Measurements from ENCODE around the gene N4BP2L2. TPM values are rescaled to one million over a fixed set of nuclear protein-coding genes. Genes with fewer than 3 reads are reported as not detected.
"Not testable (repeated sequence)": the region's sequence is repeated elsewhere in the genome, so short reads cannot be mapped to it uniquely, and the experiment has no call there.

Gene N4BP2L2
- total and polyA plus RNA-seq, 2 of the 4 experiments (the other 2 are of a cell fraction) = 28.7 to 34.6 TPM

- H2AK5ac ChIP-seq (ENCODE audit: low read depth, low read length) = no peak overlapping the region
- in situ Hi-C loops (cut with MboI; ENCODE audit: low sequenced_read_pairs) = loop anchor here (10.0 to 25.0 kb wide), 3 partner anchors 552 to 1135 kb away; no protein-coding TSS in a partner anchor
- H2AFZ ChIP-seq (replicated peaks; ENCODE audit: low read length, poor library complexity) = no peak overlapping the region
- POLR2A ChIA-PET (ENCODE audit: unreplicated experiment) = no interaction called here
- H3K79me1 ChIP-seq (ENCODE audit: low read depth in 1 of 2, low read length in 2 of 2) = no peaks in the 10 kb centered on the region
- no peak overlapping the region for H2BK20ac ChIP-seq (ENCODE audit: low read depth, low read length)
- H3K4ac ChIP-seq (ENCODE audit: low read depth, low read length) = no peak overlapping the region
- no peak overlapping the region for H4K91ac ChIP-seq (ENCODE audit: insufficient read depth, low read depth, low read length)
- CTCF ChIA-PET = no interaction called here
- intact Hi-C loops (cut with micrococcal nuclease) = no loop called here
- dilution Hi-C loops (cut with HindIII; ENCODE audit: low sequenced_read_pairs, unreplicated experiment) = no loop called here
- no peak overlapping the region for H4K5ac ChIP-seq (ENCODE audit: low read depth, low read length)
- peaks cover 3% of the 10 kb centered on the region for H3K9me3 ChIP-seq (ENCODE audit: control insufficient read depth, insufficient read depth, low read length)
- no peak overlapping the region for H3K4me3 ChIP-seq (ENCODE audit: insufficient read depth, low read depth, low read length)
- DNase-seq (no peak), ATAC-seq (ENCODE audit: low read depth) (no peak)
- no peak overlapping the region for H2BK5ac ChIP-seq (ENCODE audit: low read depth, low read length, poor library complexity, severe bottlenecking)
- H4K8ac ChIP-seq (ENCODE audit: low read depth in 2 of 2, low read length in 2 of 2) = no peak overlapping the region
- WGBS, 2 experiments (ENCODE audit: extremely low coverage in 2 of 2, insufficient read length in 1 of 2) = no CpG with 5 or more reads among the region's 3 CpGs
- no peak overlapping the region for H2AK9ac ChIP-seq (replicated peaks; ENCODE audit: low read depth, low read length, poor library complexity)
- no peak overlapping the region for H3K9ac ChIP-seq (ENCODE audit: low read depth, low read length)
- H3K56ac ChIP-seq (ENCODE audit: extremely low read depth, insufficient read depth, low read length) = no peak overlapping the region
- H3K9me1 ChIP-seq (ENCODE audit: insufficient read depth, low read length) = no peaks in the 10 kb centered on the region
- no peak for TF ChIP-seq USF2 (IDR thresholded peaks at IDR 0.05; ENCODE audit: low read depth, low read length)
- no peak for TF ChIP-seq CEBPB (IDR thresholded peaks at IDR 0.05; ENCODE audit: low read depth, low read length)
- no peak for TF ChIP-seq MXI1 (IDR thresholded peaks at IDR 0.05; ENCODE audit: borderline replicate concordance, low read depth, low read length)
- no peak for TF ChIP-seq MAZ (IDR thresholded peaks at IDR 0.05; ENCODE audit: borderline replicate concordance, low read depth, low read length)
- no peak for TF ChIP-seq CTCF (conservative IDR thresholded peaks at IDR 0.05; ENCODE audit: low read depth, low read length)
- no TSS peak for BruUV-seq (replicated peaks)
- H2BK15ac ChIP-seq (ENCODE audit: low read depth, low read length) = no peak overlapping the region
- no peaks in the 10 kb centered on the region for H3K27me3 ChIP-seq (ENCODE audit: control insufficient read depth, insufficient read depth, low read length)
- no peaks in the 10 kb centered on the region for H3K36me3 ChIP-seq (ENCODE audit: control insufficient read depth, insufficient read depth, low read length)
- H3K14ac ChIP-seq (replicated peaks; ENCODE audit: low read depth, low read length) = no peak overlapping the region
- H3K4me2 ChIP-seq (ENCODE audit: low read depth, low read length) = no peak overlapping the region
- no peak overlapping the region for H3K18ac ChIP-seq (ENCODE audit: low read depth, low read length)
- no peaks in the 10 kb centered on the region for H4K20me1 ChIP-seq (ENCODE audit: insufficient read depth, low read length)
- no peak overlapping the region for H2BK120ac ChIP-seq (ENCODE audit: low read depth, low read length)
- no peak overlapping the region for H3K27ac ChIP-seq (ENCODE audit: insufficient read depth, low read length)
- H3K4me1 ChIP-seq (ENCODE audit: control insufficient read depth, insufficient read depth, low read length) = no peaks in the 10 kb centered on the region
- H3K23ac ChIP-seq (ENCODE audit: low read depth, low read length) = no peak overlapping the region
Observed at GRCh38 chr13:32577032-32577431, 38.4 kb upstream of the N4BP2L2 start.

- H4K8ac ChIP-seq (ENCODE audit: low read depth in 2 of 2, low read length in 2 of 2); H2BK20ac ChIP-seq (ENCODE audit: low read depth, low read length); H3K14ac ChIP-seq (replicated peaks; ENCODE audit: low read depth, low read length); H4K91ac ChIP-seq (ENCODE audit: insufficient read depth, low read depth, low read length); H4K5ac ChIP-seq (ENCODE audit: low read depth, low read length); intact Hi-C loops (cut with micrococcal nuclease); BruUV-seq (replicated peaks); H3K27ac ChIP-seq (ENCODE audit: insufficient read depth, low read length); POLR2A ChIA-PET (ENCODE audit: unreplicated experiment); H3K4me3 ChIP-seq (ENCODE audit: insufficient read depth, low read depth, low read length); H4K20me1 ChIP-seq (ENCODE audit: insufficient read depth, low read length); H2AK9ac ChIP-seq (replicated peaks; ENCODE audit: low read depth, low read length, poor library complexity); H3K9ac ChIP-seq (ENCODE audit: low read depth, low read length); H3K9me3 ChIP-seq (ENCODE audit: control insufficient read depth, insufficient read depth, low read length); dilution Hi-C loops (cut with HindIII; ENCODE audit: low sequenced_read_pairs, unreplicated experiment); ATAC-seq (ENCODE audit: low read depth); H3K18ac ChIP-seq (ENCODE audit: low read depth, low read length); CTCF ChIA-PET; H3K56ac ChIP-seq (ENCODE audit: extremely low read depth, insufficient read depth, low read length); H3K36me3 ChIP-seq (ENCODE audit: control insufficient read depth, insufficient read depth, low read length); H2AK5ac ChIP-seq (ENCODE audit: low read depth, low read length); H3K4me2 ChIP-seq (ENCODE audit: low read depth, low read length); H3K23ac ChIP-seq (ENCODE audit: low read depth, low read length); H3K9me1 ChIP-seq (ENCODE audit: insufficient read depth, low read length); H3K4ac ChIP-seq (ENCODE audit: low read depth, low read length); H2BK15ac ChIP-seq (ENCODE audit: low read depth, low read length); H3K79me1 ChIP-seq (ENCODE audit: low read depth in 1 of 2, low read length in 2 of 2); H3K27me3 ChIP-seq (ENCODE audit: control insufficient read depth, insufficient read depth, low read length); DNase-seq; H3K4me1 ChIP-seq (ENCODE audit: control insufficient read depth, insufficient read depth, low read length); H2AFZ ChIP-seq (replicated peaks; ENCODE audit: low read length, poor library complexity); H2BK5ac ChIP-seq (ENCODE audit: low read depth, low read length, poor library complexity, severe bottlenecking); H2BK120ac ChIP-seq (ENCODE audit: low read depth, low read length): not testable (repeated sequence)
- in situ Hi-C loops (cut with MboI; ENCODE audit: low sequenced_read_pairs) = loop anchor here (10.0 to 25.0 kb wide), 3 partner anchors 551 to 1137 kb away; no protein-coding TSS in a partner anchor
- WGBS, 2 experiments (ENCODE audit: extremely low coverage in 2 of 2, insufficient read length in 1 of 2) = no CpG with 5 or more reads among the region's 4 CpGs
Observed at GRCh38 chr13:32575687-32576086, 37.1 kb upstream of the N4BP2L2 start.

Measured in IMR-90 (cell line).